Cardiac septum (tissue), 1 donor: ENCODE data around the gene ELF1. TPM values are rescaled to one million over a fixed set of nuclear protein-coding genes. Genes with fewer than 3 reads are reported as not detected.

Source experiments
- DNase-seq: peaks from one replicate; pipeline ENCODE4 v3.0.0-alpha.2; 2020; ENCODE audit warnings: low spot score
- intact Hi-C: fragments of 100-400 bp; cut with DNase I; formaldehyde crosslinking; loops from one replicate; pipeline ENCODE4 v1.14.0; 2022
- total RNA-seq: library from RNA; stranded (reverse); fragmentation: NEBNext Ultra II Directional; extraction: Animal tissue kit (Norgen Biotek cat#: 25700); gene quantifications from one replicate; pipeline ENCODE4 v1.2.1, GENCODE V29; 2021
- donor health status: DM: no; HTN: no; CAD: no.

ELF1 gene
- total RNA-seq, 1 donor from 2014 or later = 36.6 TPM

DNA sequence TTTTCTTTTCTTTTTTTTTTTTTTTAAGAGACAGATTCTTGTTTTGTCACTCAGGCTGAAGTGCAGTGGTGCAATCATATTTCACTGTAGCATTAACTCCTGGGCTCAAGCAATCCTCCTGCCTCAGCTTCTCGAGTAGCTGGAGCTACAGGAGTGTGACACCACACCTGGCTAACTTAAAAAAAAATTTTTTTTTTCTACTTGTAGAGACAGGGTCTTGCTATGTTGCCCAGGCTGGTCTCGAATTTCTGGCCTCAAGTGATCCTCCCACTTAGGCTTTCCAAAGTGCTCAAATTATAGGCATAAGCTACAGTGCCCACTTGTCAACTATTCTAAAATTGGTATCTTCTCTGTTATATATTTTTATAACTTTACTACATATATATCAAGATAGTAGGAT lies 6.6 kb downstream of the ELF1 start:
- no peak for DNase-seq
- intact Hi-C loops = no loop called here

GRCh38 chr13:41011382-41011956 lies 7.6 kb downstream of the ELF1 start:
- intact Hi-C loops = no loop called here
- DNase-seq = no peak

- intact Hi-C loops = no loop called here
- DNase-seq = no peak
Observed at GRCh38 chr13:41008349-41008980, 10.7 kb downstream of the ELF1 start.

DNA sequence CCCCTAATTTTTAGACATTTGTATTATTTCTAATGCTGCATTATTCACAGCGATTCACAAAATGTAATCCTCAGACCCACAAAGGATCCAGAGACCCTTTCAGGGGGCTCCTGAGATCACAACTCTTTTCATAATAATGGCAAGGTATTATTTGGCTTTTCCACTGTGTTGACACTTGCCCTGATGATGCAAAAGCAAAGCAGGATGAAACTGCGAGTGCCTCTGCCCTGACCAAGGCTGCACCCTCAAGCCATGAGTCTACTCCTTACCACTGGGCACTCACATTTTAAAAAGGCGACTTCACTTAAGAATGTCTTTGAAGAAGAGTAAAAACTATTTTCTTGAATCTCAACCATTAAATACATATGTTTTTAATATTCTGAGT lies 11.4 kb downstream of the ELF1 start:
- intact Hi-C loops = no loop called here
- no peak for DNase-seq

- no peak for DNase-seq
- intact Hi-C loops = no loop called here
Observed at GRCh38 chr13:41006978-41007743, 12.0 kb downstream of the ELF1 start.

DNA sequence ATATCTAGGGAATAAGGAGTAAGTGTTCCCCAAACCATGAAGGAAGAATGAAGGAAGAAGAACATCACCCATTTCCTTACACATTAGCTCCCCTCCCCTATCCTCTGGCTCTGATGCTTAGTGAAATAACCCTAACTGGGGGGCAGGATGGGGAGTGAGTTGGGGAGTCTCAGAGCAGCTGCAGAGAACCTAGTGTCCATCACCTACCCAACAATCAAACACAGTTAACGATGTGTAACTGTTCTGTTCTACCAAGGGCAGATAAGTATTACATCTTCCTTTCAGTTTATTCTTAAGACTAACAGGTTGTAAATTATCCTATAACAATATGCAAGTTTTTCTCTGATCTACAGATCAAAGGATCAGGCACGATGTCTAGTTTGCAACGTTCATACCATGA lies 12.8 kb downstream of the ELF1 start:
- intact Hi-C loops = no loop called here
- DNase-seq = no peak

GRCh38 chr13:41005704-41006103 lies 13.4 kb downstream of the ELF1 start:
- intact Hi-C loops = no loop called here
- DNase-seq = no peak

DNA sequence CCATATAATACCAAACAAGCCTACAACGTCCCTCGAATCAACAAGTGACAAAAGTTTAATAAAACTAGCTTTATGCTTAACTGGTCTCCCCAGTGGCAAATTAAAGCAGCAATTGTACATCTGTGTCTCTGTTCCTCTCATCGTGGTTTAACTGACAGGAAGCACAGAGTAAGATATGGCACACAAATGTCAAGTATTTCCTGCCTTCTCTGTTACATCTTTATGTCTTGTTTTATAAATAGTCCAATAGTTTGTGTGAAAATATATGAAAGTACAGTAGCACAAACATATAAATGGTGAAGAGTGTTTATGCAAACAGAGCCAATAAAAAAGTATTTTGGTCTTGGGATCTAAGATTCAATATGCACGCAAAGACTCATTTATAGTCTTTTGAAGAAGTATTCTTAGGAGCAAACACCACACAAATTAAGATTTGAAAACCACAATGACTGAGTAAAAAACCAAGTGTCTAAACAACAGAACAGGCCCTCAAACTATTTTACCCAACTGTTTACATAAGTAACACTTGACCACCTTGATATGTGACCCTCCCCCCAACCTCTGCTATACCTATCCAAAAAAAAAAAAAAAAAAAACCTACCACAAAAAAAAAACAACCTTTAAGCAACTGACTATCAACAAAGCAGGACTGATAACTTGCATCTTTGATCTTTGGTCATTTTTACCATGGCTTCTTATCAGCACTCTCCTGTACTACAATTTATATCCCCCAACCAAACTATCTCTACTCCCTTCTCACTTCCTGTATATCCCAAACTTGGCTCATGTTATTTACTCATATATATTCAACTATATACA lies 14.0 kb downstream of the ELF1 start:
- no peak for DNase-seq
- intact Hi-C loops = no loop called here

GRCh38 chr13:41002606-41003005 lies 16.5 kb downstream of the ELF1 start:
- intact Hi-C loops = no loop called here
- no peak for DNase-seq

DNA sequence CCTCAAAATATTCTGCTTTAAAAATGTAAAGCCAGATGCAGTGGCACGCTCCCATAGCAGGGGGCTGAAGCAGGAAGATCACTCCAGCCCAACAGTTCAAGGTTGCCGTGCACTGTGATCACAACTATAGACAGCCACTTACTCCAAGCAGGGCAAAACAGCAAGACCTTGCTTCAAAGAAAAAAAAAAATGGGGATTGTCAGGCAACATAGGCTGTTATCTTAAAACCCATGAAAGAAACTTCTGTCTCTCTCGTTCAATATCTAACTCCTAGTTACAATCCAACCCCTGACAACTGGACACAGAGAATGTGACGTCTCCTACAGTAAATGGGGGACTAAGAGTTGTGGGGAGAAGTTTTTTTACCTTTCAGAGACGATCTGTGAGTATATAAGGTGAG lies 17.4 kb downstream of the ELF1 start:
- no peak for DNase-seq
- intact Hi-C loops = no loop called here

GRCh38 chr13:40999416-40999815 lies 19.7 kb downstream of the ELF1 start:
- DNase-seq = no peak
- intact Hi-C loops = no loop called here

GRCh38 chr13:40996426-40997092 lies 22.6 kb downstream of the ELF1 start:
- DNase-seq = no peak
- intact Hi-C loops = no loop called here

GRCh38 chr13:40995997-40996396 lies 23.1 kb downstream of the ELF1 start:
- intact Hi-C loops = no loop called here
- DNase-seq = no peak

DNA sequence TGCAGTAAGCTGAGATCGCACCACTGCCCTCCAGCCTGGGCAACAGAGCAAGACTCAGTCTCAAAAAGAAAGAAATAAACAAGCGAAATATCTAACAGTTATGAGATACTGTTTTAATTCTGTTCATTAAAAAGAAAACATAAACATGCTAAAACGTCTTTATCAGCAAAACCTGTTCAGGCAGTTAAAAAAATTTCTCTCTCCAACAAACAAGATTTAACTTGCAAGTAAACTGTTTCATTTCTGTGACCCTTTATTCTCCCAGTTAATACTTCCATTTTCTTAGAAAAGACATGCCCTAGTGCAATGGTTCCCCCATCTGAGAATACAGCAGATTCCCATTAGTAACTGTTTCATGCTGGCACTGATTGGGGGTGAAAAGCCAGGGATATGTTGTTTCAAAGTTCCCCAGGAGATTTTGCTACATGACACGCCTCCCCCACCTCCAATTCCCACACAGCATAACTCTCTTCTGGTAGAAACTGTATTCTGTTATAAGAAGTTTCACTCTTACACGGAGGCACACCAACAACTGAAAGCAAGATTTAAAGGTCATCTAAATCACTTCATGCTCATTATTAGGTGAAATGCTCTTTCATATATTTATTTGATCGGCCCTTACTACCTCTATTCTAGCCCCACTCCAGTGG lies 24.4 kb downstream of the ELF1 start:
- intact Hi-C loops = no loop called here
- no peak for DNase-seq

- DNase-seq = no peak
- intact Hi-C loops = no loop called here
Observed at GRCh38 chr13:40993987-40994386, 25.1 kb downstream of the ELF1 start.

GRCh38 chr13:40992678-40993518 lies 26.2 kb downstream of the ELF1 start:
- intact Hi-C loops = no loop called here
- no peak for DNase-seq

DNA sequence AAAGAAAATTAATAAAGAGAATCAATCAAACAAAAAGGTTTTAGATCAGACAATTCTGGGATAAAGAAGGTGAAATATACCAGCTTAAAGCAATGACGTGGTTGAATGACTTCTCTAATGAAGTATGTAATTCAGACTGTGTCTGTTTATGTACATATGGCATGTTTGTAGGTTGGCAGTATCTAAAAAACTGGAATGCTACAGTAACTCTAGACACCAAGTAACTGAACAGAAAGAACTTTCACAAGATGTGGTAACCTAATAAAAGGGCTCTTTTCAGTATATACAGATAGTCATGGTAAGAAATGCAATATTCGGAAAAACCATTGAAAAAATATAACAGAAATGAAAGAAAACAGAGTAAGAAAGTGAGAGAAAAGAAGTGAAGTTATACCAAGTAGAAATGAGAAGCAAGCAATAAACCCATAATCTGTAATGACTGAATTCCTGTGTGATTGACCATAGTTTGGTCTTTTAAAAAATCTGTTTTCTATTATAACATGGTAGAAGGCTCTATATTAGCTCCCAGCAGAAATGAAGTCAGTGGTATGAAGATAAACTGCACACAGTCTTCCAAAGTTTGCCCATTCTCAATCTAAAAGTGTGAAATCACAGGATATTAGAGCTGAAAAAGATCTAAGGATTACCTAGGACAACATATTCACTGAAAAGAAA lies 31.4 kb downstream of the ELF1 start:
- intact Hi-C loops = no loop called here
- no peak for DNase-seq
